Loucy (cell line): Measurements from ENCODE around the gene NOS1.

Source experiments
- EZH2phosphoT487 ChIP-seq: fragments of 200-600 bp; IDR thresholded peaks from 2 replicates; pipeline ENCODE4 v1.6.1; 2018; ENCODE audit warnings: antibody characterized with exemption, mild to moderate bottlenecking, moderate library complexity, borderline replicate concordance
- TF ChIP-seq, protein P1 (sequence below): fragments of 200-600 bp; sonication (generic); conservative IDR thresholded peaks from 2 replicates; pipeline ENCODE4 v1.5.1; 2014; ENCODE audit warnings: mild to moderate bottlenecking, antibody characterized with exemption, low read length

- TF ChIP-seq, protein P1, sequence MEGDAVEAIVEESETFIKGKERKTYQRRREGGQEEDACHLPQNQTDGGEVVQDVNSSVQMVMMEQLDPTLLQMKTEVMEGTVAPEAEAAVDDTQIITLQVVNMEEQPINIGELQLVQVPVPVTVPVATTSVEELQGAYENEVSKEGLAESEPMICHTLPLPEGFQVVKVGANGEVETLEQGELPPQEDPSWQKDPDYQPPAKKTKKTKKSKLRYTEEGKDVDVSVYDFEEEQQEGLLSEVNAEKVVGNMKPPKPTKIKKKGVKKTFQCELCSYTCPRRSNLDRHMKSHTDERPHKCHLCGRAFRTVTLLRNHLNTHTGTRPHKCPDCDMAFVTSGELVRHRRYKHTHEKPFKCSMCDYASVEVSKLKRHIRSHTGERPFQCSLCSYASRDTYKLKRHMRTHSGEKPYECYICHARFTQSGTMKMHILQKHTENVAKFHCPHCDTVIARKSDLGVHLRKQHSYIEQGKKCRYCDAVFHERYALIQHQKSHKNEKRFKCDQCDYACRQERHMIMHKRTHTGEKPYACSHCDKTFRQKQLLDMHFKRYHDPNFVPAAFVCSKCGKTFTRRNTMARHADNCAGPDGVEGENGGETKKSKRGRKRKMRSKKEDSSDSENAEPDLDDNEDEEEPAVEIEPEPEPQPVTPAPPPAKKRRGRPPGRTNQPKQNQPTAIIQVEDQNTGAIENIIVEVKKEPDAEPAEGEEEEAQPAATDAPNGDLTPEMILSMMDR = no peak
- no peak for TF ChIP-seq EZH2phosphoT487
Measured at GRCh38 chr12:117192057-117192456, 169.4 kb downstream of the NOS1 start.
